Fibroblast of skin of right biceps (primary cell): Measurements from ENCODE around the gene FHOD3.
"Not testable (repeated sequence)": the region's sequence is repeated elsewhere in the genome, so short reads cannot be mapped to it uniquely, and the experiment has no call there.

Experiments used
- DNase-seq: peaks from one replicate; pipeline ENCODE4 v3.0.0-alpha.2; 2013

FHOD3 gene

GRCh38 chr18:36527740-36528455 lies 230.4 kb downstream of the FHOD3 start:
- DNase-seq = no peak

- no peak for DNase-seq
These were observed 232.2 kb downstream of the FHOD3 start for GRCh38 chr18:36529747-36530146.

GRCh38 chr18:36530676-36531405 lies 233.3 kb downstream of the FHOD3 start:
- no peak for DNase-seq

GRCh38 chr18:36531636-36532035 lies 234.1 kb downstream of the FHOD3 start:
- DNase-seq = no peak

- peak; percentile 56 for DNase-seq
These were observed 234.9 kb downstream of the FHOD3 start for GRCh38 chr18:36532394-36532793.

GRCh38 chr18:36532815-36533214 lies 235.3 kb downstream of the FHOD3 start:
- no peak for DNase-seq

GRCh38 chr18:36533446-36534153 lies 236.1 kb downstream of the FHOD3 start:
- no peak for DNase-seq

- DNase-seq = no peak
These were observed 236.7 kb downstream of the FHOD3 start for GRCh38 chr18:36534154-36534688.

- DNase-seq = no peak
These were observed 237.9 kb downstream of the FHOD3 start for GRCh38 chr18:36535202-36535935.

- DNase-seq = no peak
These were observed 238.9 kb downstream of the FHOD3 start for GRCh38 chr18:36536426-36536825.

- no peak for DNase-seq
These were observed 239.8 kb downstream of the FHOD3 start for GRCh38 chr18:36537289-36537688.

GRCh38 chr18:36539674-36540231 lies 242.2 kb downstream of the FHOD3 start:
- peak; percentile 25 for DNase-seq

GRCh38 chr18:36543030-36543429 lies 245.5 kb downstream of the FHOD3 start:
- DNase-seq = no peak

- DNase-seq = peak; percentile 9
These were observed 246.6 kb downstream of the FHOD3 start for GRCh38 chr18:36543991-36544725.

- DNase-seq = no peak
These were observed 248.4 kb downstream of the FHOD3 start for GRCh38 chr18:36545821-36546427.

- DNase-seq = no peak
These were observed 249.4 kb downstream of the FHOD3 start for GRCh38 chr18:36546876-36547275.

GRCh38 chr18:36547544-36547943 lies 250.0 kb downstream of the FHOD3 start:
- DNase-seq = no peak

- not testable (repeated sequence) for DNase-seq
These were observed 253.8 kb downstream of the FHOD3 start for GRCh38 chr18:36551274-36551673.

- no peak for DNase-seq
These were observed 260.7 kb downstream of the FHOD3 start for GRCh38 chr18:36558234-36558633.

- no peak for DNase-seq
These were observed 261.8 kb downstream of the FHOD3 start for GRCh38 chr18:36559149-36559857.

GRCh38 chr18:36560187-36560586 lies 262.7 kb downstream of the FHOD3 start:
- no peak for DNase-seq
